Psoas muscle (tissue), 8 donors: ENCODE measurements around the gene LGR6. TPM values are rescaled to one million over a fixed set of nuclear protein-coding genes. Genes with fewer than 3 reads are reported as not detected.

Experiments used
- ATAC-seq, 4 donors: fragments of 200-7000 bp; cut with Tn5 transposase; one replicate each; pipeline ENCODE4 v1.9.1; 2020; ENCODE audit warnings: moderate library complexity in 3 of 4, mild to moderate bottlenecking in 2 of 4
- DNase-seq, 2 donors: peaks; one replicate each; pipeline ENCODE4 v3.0.0-alpha.2; 2020
- H3K27ac ChIP-seq: fragments of 200-600 bp; one replicate; pipeline ENCODE4 v1.8.0; 2022
- H3K27me3 ChIP-seq, 3 donors: fragments of 200-600 bp in 1 of 3; one replicate each; pipeline versions ENCODE4 v1.6.1 to v1.8.0; 2013 to 2022; ENCODE audit warnings: low read length in 2 of 3, mild to moderate bottlenecking in 2 of 3, moderate library complexity in 1 of 3; ENCODE audit not compliant: insufficient read depth in 3 of 3
- H3K36me3 ChIP-seq, 2 donors: fragments of 200-600 bp in 1 of 2; one replicate each; pipeline versions ENCODE4 v1.6.1 to v1.8.0; 2013 to 2022; ENCODE audit warnings: low read depth in 1 of 2, mild to moderate bottlenecking in 1 of 2, moderate library complexity in 1 of 2; ENCODE audit not compliant: insufficient read depth in 1 of 2
- H3K4me1 ChIP-seq: fragments of 200-600 bp; one replicate; pipeline ENCODE4 v1.8.0; 2022
- H3K4me3 ChIP-seq: fragments of 200-600 bp; one replicate; pipeline ENCODE4 v1.8.0; 2022; ENCODE audit warnings: mild to moderate bottlenecking
- H3K9me3 ChIP-seq: fragments of 200-600 bp; one replicate; pipeline ENCODE4 v1.8.0; 2022
- CTCF ChIP-seq: fragments of 200-600 bp; IDR thresholded peaks from one replicate; pipeline ENCODE4 v1.8.0; 2022; ENCODE audit warnings: antibody characterized with exemption
- WGBS, 3 donors: extraction: QIAGEN DNeasy Blood & Tissue Kit; methylation state at CpG; one replicate each; pipeline versions ENCODE4 v1.1.6 to v1.1.7; 2013; 5-methylcytosine and 5-hydroxymethylcytosine counted together
- intact Hi-C, 2 donors: fragments of 100-400 bp; cut with DNase I; formaldehyde crosslinking; loops; one replicate each; pipeline versions ENCODE4 v1.11.0 to v1.14.2; 2022
- polyA plus RNA-seq, 3 donors: library from polyadenylated mRNA; stranded (reverse); fragments of 200-250 nt; gene quantifications; one replicate each; pipeline ENCODE4 v1.2.3, GENCODE V29; 2013
- total RNA-seq, 4 donors: library from RNA; stranded (reverse); fragmentation: NEBNext Ultra II Directional in 2 of 4; extraction: Animal tissue kit (Norgen Biotek cat#: 25700) in 2 of 4; gene quantifications; one replicate each; pipeline versions ENCODE4 v1.2.1 to v1.2.4, GENCODE V29; 2021 to 2023
- donor health status: healthy with polysubstance abuse.
- donor health status: DM: no; HTN: no; CAD: no; lungs with moderate emphysema.
- donor health status: Bipolar disorder and iron deficiency.
- donor health status: healthy.
- donor health status: DM: yes; HTN: yes; CAD: no.
- donor health status: DM: no; HTN: no; CAD: no.
- donor health status: DM: no; HTN: no; CAD: no.
- donor health status: DM: yes; HTN: yes; CAD: no.

The LGR6 gene
- total and polyA plus RNA-seq, 7 donors = 0.12 to 0.20 (median 0.16) TPM; not detected in 3

GRCh38 chr1:202316186-202316585, 122.6 kb downstream of the LGR6 start:
- no peaks in the 10 kb centered on the region for H3K27me3 ChIP-seq
- TF ChIP-seq CTCF = no peak
- no peak overlapping the region for H3K27ac ChIP-seq
- DNase-seq (no peak), ATAC-seq (no peak)
- no peaks in the 10 kb centered on the region for H3K9me3 ChIP-seq
- no peaks in the 10 kb centered on the region for H3K4me1 ChIP-seq
- intact Hi-C loops = no loop called here
- H3K4me3 ChIP-seq = no peak overlapping the region
- H3K36me3 ChIP-seq = no peaks in the 10 kb centered on the region

GRCh38 chr1:202317941-202318925, 124.6 kb downstream of the LGR6 start:
- no peak overlapping the region for H3K27ac ChIP-seq
- DNase-seq (no peak), ATAC-seq (no peak)
- WGBS, 3 donors = 89 to 92% (median 91%) methylated on average over 52 of the region's 52 CpGs
- TF ChIP-seq CTCF = no peak
- H3K4me1 ChIP-seq = no peaks in the 10 kb centered on the region
- intact Hi-C loops = no loop called here
- no peaks in the 10 kb centered on the region for H3K27me3 ChIP-seq
- no peak overlapping the region for H3K4me3 ChIP-seq
- no peaks in the 10 kb centered on the region for H3K36me3 ChIP-seq
- H3K9me3 ChIP-seq = no peaks in the 10 kb centered on the region

- Histone ChIP-seq H3K4me3 (no peak overlapping the region), H3K27ac (no peak overlapping the region), H3K27me3 (no peaks in the 10 kb centered on the region), H3K4me1 (no peaks in the 10 kb centered on the region), H3K36me3 (no peaks in the 10 kb centered on the region), H3K9me3 (no peaks in the 10 kb centered on the region)
- no peak for TF ChIP-seq CTCF
- DNase-seq = no peak
- intact Hi-C loops = loop anchor here in 1 of 2 donors (10.0 kb wide), 1 partner anchor 395 kb away; the partner anchor contains the start of gene SYT2
- WGBS, 3 donors = 73 to 91% (median 80%) methylated on average over 4 of the region's 4 CpGs
- no peak for ATAC-seq
Measured at GRCh38 chr1:202319381-202320080, 125.9 kb downstream of the LGR6 start.

GRCh38 chr1:202320081-202320405, 126.4 kb downstream of the LGR6 start:
- DNase-seq = no peak
- Histone ChIP-seq H3K27ac (no peak overlapping the region), H3K27me3 (no peaks in the 10 kb centered on the region), H3K4me1 (no peaks in the 10 kb centered on the region), H3K9me3 (no peaks in the 10 kb centered on the region), H3K4me3 (no peak overlapping the region), H3K36me3 (no peaks in the 10 kb centered on the region)
- ATAC-seq = no peak
- no peak for TF ChIP-seq CTCF
- intact Hi-C loops = loop anchor here in 1 of 2 donors (10.0 kb wide), 1 partner anchor 395 kb away; the partner anchor contains the start of gene SYT2
